Fibroblast of lung (primary cell): ENCODE measurements around the gene PCDHGA1.

Experiments used
- CTCF ChIP-seq, 2 donors: IDR thresholded peaks in 1 of 2; conservative IDR thresholded peaks in 1 of 2; 1 replicate in 1 of 2; 2 replicates in 1 of 2; pipeline ENCODE4 v1.5.1; 2011 to 2012; ENCODE audit warnings: low read length in 2 of 2, control low read depth in 1 of 2, inconsistent platforms in 1 of 2, low read depth in 1 of 2, mild to moderate bottlenecking in 1 of 2
- EZH2 ChIP-seq: IDR thresholded peaks from 2 replicates; pipeline ENCODE4 v1.5.1; 2012; ENCODE audit warnings: low read length, control low read depth, mild to moderate bottlenecking; ENCODE audit errors: missing control alignments

GRCh38 chr5:141362719-141363118 is 32.4 kb downstream of the PCDHGA1 start:
- TF ChIP-seq CTCF (conservative IDR thresholded peaks at IDR 0.05 in 1 of 2, IDR thresholded peaks at IDR 0.05 in 1 of 2; ENCODE audit: low read depth in 1 of 2, low read length in 2 of 2), result no peak
- no peak for TF ChIP-seq EZH2
